ENCODE data around the gene LCMT1.

Gene LCMT1

DNA sequence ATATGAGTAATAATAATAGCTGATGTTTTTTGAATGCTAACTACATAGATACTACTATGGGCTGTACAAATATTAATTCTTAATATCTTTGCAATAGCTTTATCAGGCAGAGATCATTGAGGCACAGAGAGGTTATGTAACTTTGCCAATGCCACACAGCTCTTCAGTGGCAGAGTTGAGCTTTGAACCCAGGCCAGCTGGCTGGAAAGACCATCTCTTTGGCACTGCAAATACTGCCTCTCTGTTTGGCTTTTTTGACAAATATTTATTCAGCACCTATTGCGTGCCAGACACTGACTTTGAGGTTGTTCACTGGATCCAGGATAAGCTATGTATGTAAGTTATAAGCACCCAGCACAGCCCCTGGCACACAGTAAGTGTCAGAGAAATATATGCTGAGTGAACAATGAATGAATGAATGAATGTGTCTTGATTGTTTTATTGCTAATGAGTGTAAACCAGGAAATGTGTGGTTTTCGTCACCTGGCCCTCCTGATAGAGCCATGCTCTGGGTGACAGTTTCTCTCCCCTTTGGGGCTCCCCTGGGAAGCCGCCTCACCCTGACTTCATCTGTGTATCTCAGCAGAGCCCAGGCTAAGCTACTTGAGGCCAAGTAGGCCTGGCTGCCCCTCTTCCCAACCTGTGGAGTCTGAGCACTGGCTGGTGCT lies 107.7 kb downstream of the LCMT1 start:
- TF ChIP-seq POLR2A (IDR thresholded peaks at IDR 0.05; ENCODE audit: low read length) = no peak
- TF ChIP-seq GATA1 (IDR thresholded peaks at IDR 0.05; ENCODE audit: low read depth, low read length) = no peak
- DNase-seq = no peak

DNA sequence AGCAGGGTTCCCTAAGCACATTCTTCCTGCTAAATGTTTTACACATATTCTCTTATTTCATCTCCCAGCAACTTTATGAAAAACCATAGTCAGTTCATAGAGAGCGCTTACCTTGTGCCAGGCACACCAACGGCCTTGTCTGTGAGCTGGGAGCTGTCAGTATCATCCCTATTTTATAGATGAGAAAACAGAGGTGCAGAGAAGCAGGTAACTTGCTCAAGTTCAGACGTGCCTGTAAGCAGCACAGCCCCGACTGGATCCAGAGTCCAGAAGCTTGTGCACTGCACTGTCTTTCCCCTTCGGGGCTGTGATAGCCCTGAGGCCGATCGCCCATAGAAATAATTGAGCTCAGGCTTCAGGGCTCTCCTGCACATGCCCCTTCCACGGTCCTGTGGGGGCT lies 111.4 kb downstream of the LCMT1 start:
- DNase-seq = no peak
- TF ChIP-seq POLR2A (IDR thresholded peaks at IDR 0.05; ENCODE audit: low read length) = no peak
- TF ChIP-seq GATA1 (IDR thresholded peaks at IDR 0.05; ENCODE audit: low read depth, low read length) = no peak

DNA sequence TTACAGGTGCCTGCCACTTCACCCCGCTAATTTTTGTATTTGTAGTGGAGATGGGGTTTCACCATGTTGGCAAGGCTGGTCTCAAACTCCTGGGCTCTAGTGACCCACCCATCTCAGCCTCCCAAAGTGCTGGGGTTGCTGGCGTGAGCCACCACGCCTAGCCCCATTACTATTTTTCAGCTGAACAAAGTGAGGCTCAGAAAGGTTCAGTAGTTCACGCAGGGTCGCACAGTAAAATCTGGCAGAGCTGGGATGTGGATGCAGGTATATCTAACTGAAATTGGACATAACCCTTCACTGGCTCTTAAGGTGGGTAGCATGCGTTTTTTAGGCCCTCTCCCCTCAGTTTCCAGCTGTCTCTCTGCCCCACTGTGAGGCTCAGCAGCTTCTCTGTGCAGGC lies 112.4 kb downstream of the LCMT1 start:
- TF ChIP-seq POLR2A (IDR thresholded peaks at IDR 0.05; ENCODE audit: low read length) = no peak
- TF ChIP-seq GATA1 (IDR thresholded peaks at IDR 0.05; ENCODE audit: low read depth, low read length) = no peak
- DNase-seq = no peak

DNA sequence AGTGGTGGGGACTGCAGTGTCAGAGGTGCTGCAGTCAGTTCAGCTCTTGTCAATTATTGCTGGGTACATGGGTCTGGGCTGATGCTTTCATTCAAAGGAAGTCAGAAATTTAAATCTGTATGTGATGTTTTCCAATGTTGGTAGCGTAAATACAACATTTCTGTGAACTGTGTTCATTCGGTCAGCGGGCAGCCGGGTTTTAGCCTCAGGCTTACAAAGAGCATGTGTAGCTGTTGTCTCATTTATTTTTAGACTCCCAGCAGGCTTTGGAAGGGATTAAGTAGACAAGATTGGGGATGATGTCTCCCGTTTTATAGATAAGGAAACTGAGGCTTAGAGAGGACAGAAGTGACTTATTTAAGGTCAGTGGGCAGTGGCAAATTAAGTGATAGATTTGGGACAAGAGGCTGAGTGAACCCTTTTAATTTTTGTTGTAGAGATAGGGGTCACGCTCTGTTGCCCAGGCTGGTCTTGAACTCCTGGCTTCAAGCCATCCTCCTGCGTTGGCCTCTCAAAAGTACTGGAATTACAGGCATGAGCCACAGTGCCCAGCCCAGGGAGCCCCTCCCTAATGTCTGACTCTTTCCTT lies 113.3 kb downstream of the LCMT1 start:
- no peak for DNase-seq
- TF ChIP-seq GATA1 (IDR thresholded peaks at IDR 0.05; ENCODE audit: low read depth, low read length) = no peak
- TF ChIP-seq POLR2A (IDR thresholded peaks at IDR 0.05; ENCODE audit: low read length) = no peak
